CD14-positive monocyte (primary cell): ENCODE results near the gene DYNLL1. TPM values are rescaled to one million over a fixed set of nuclear protein-coding genes. Genes with fewer than 3 reads are reported as not detected.
A peak's percentile ranks its signal among the peaks of the same experiment; 100 is the strongest.

Source experiments
- DNase-seq, 3 donors: peaks; one replicate each; pipeline ENCODE4 v3.0.0-alpha.2; 2011 to 2022
- H2AFZ ChIP-seq: 2 replicates; pipeline ENCODE4 v1.6.0; 2012; ENCODE audit warnings: mild to moderate bottlenecking, low read depth, low read length, inconsistent platforms; ENCODE audit not compliant: insufficient read depth, poor library complexity, severe bottlenecking
- H3K27ac ChIP-seq, 2 donors: 1 replicate in 1 of 2; 2 replicates in 1 of 2; pipeline ENCODE4 v1.5.1; 2012 to 2013; ENCODE audit warnings: low read length in 2 of 2, control low read depth in 1 of 2, inconsistent platforms in 1 of 2, low read depth in 1 of 2, mild to moderate bottlenecking in 1 of 2
- H3K27me3 ChIP-seq, 2 donors: one replicate each; pipeline versions ENCODE4 v1.6.0 to v1.6.1; 2011 to 2013; ENCODE audit warnings: low read length in 2 of 2; ENCODE audit not compliant: control insufficient read depth in 2 of 2, insufficient read depth in 2 of 2
- H3K36me3 ChIP-seq, 2 donors: replicated peaks in 1 of 2; 1 replicate in 1 of 2; 2 replicates in 1 of 2; pipeline versions ENCODE4 v1.5.1 to v1.6.1; 2012 to 2013; ENCODE audit warnings: low read length in 2 of 2, control low read depth in 1 of 2, inconsistent platforms in 1 of 2, mild to moderate bottlenecking in 1 of 2; ENCODE audit not compliant: insufficient read depth in 2 of 2, control insufficient read depth in 1 of 2
- H3K4me1 ChIP-seq, 2 donors: 1 replicate in 1 of 2; 2 replicates in 1 of 2; pipeline versions ENCODE4 v1.5.1 to v1.6.1; 2012 to 2013; ENCODE audit warnings: low read length in 2 of 2, control low read depth in 1 of 2, inconsistent platforms in 1 of 2, mild to moderate bottlenecking in 1 of 2, moderate library complexity in 1 of 2; ENCODE audit not compliant: insufficient read depth in 2 of 2, control insufficient read depth in 1 of 2
- H3K4me2 ChIP-seq: replicated peaks from 2 replicates; pipeline ENCODE3; 2012; ENCODE audit warnings: low read length, moderate library complexity, mild to moderate bottlenecking; ENCODE audit not compliant: poor library complexity, severe bottlenecking; ENCODE audit errors: extremely low read depth
- H3K4me3 ChIP-seq, 3 experiments: fragments of 200-600 bp in 1 of 3; sonication (generic) in 1 of 3; replicated peaks in 1 of 3; 1 replicate in 2 of 3; 2 replicates in 1 of 3; pipeline ENCODE4 v1.5.1; 2011 to 2013; ENCODE audit warnings: low read length in 3 of 3, mild to moderate bottlenecking in 3 of 3, control low read depth in 2 of 3, low read depth in 2 of 3, inconsistent platforms in 1 of 3, moderate library complexity in 1 of 3
- H3K79me2 ChIP-seq: 2 replicates; pipeline ENCODE4 v1.6.0; 2012; ENCODE audit warnings: mild to moderate bottlenecking, control low read depth, inconsistent platforms, low read length, moderate library complexity; ENCODE audit not compliant: insufficient read depth
- H3K9ac ChIP-seq: 2 replicates; pipeline ENCODE4 v1.6.0; 2017; ENCODE audit warnings: low read length, mild to moderate bottlenecking; ENCODE audit not compliant: insufficient read depth, poor library complexity, severe bottlenecking
- H3K9me3 ChIP-seq, 2 donors: replicated peaks in 1 of 2; 1 replicate in 1 of 2; 2 replicates in 1 of 2; pipeline versions ENCODE4 v1.5.1 to v1.6.1; 2012 to 2013; ENCODE audit warnings: low read length in 2 of 2, control low read depth in 1 of 2; ENCODE audit not compliant: control insufficient read depth in 1 of 2, insufficient read depth in 1 of 2
- H4K20me1 ChIP-seq: 2 replicates; pipeline ENCODE4 v1.6.0; 2012; ENCODE audit warnings: mild to moderate bottlenecking, low read length, control low read depth, moderate library complexity; ENCODE audit not compliant: insufficient read depth
- H3K27ac Mint-ChIP-seq, 7 donors: one replicate each; pipeline ENCODE4 v1.8.0; 2020; ENCODE audit warnings: mild to moderate bottlenecking in 7 of 7, mixed read lengths in 7 of 7, moderate library complexity in 6 of 7, inconsistent platforms in 2 of 7
- H3K27me3 Mint-ChIP-seq, 3 donors: one replicate each; pipeline ENCODE4 v1.8.0; 2021 to 2022; ENCODE audit warnings: low read depth in 3 of 3, mild to moderate bottlenecking in 3 of 3, mixed read lengths in 3 of 3, moderate library complexity in 3 of 3, inconsistent platforms in 1 of 3
- H3K36me3 Mint-ChIP-seq, 2 donors: one replicate each; pipeline ENCODE4 v1.8.0; 2020; ENCODE audit warnings: mixed read lengths in 2 of 2, inconsistent platforms in 1 of 2, mild to moderate bottlenecking in 1 of 2
- H3K4me1 Mint-ChIP-seq: one replicate; pipeline ENCODE4 v1.8.0; 2020; ENCODE audit warnings: mild to moderate bottlenecking, mixed read lengths
- H3K4me3 Mint-ChIP-seq, 2 donors: one replicate each; pipeline ENCODE4 v1.8.0; 2020; ENCODE audit warnings: mild to moderate bottlenecking in 2 of 2, mixed read lengths in 2 of 2, moderate library complexity in 1 of 2
- H3K9me3 Mint-ChIP-seq, 7 donors: one replicate each; pipeline ENCODE4 v1.8.0; 2020 to 2022; ENCODE audit warnings: mixed read lengths in 7 of 7, mild to moderate bottlenecking in 6 of 7, moderate library complexity in 6 of 7, inconsistent platforms in 2 of 7
- CTCF ChIP-seq: fragments of 200-600 bp; IDR thresholded peaks from one replicate; pipeline ENCODE4 v1.8.0; 2022; ENCODE audit warnings: antibody characterized with exemption, mild to moderate bottlenecking
- WGBS: methylation state at CpG from one replicate; pipeline ENCODE4 v1.1.5; 2013; ENCODE audit warnings: missing lambda C conversion rate; ENCODE audit not compliant: insufficient coverage; 5-methylcytosine and 5-hydroxymethylcytosine counted together
- intact Hi-C, 2 donors: fragments of 100-400 bp; cut with micrococcal nuclease; formaldehyde crosslinking; loops; one replicate each; pipeline versions ENCODE4 v1.15.0 to v1.15.1; 2023
- polyA plus RNA-seq, 3 donors: library from polyadenylated mRNA; depleted of rRNA in 1 of 3; unstranded in 2 of 3; stranded (reverse) in 1 of 3; fragments of 300-500 nt in 2 of 3; fragments of >200 nt in 1 of 3; fragmentation: Illumina TruSeq in 2 of 3; gene quantifications; 1 replicate in 2 of 3; 2 replicates in 1 of 3; pipeline ENCODE4 v1.2.3, GENCODE V29; 2012 to 2021

Gene DYNLL1
- polyA plus RNA-seq, 3 donors = 184 to 504 (median 486) TPM

- WGBS = 100% methylated on average over 7 of the region's 9 CpGs
- no peak for DNase-seq
- Histone ChIP-seq H3K36me3 (peaks cover 18 to 36% of the 10 kb centered on the region in 2 donors), H3K27ac (no peak overlapping the region), H3K79me2 (no peaks in the 10 kb centered on the region), H4K20me1 (no peaks in the 10 kb centered on the region), H3K9ac (no peak overlapping the region), H3K27me3 (no peaks in the 10 kb centered on the region), H3K9me3 (no peaks in the 10 kb centered on the region), H3K4me2 (no peak overlapping the region), H3K4me1 (no peaks in the 10 kb centered on the region), H2AFZ (no peak overlapping the region), H3K4me3 (no peak overlapping the region)
- no peaks in the 10 kb centered on the region for H3K4me1 Mint-ChIP-seq
- peaks cover 11 to 44% of the 10 kb centered on the region in 2 donors for H3K36me3 Mint-ChIP-seq
- no peaks in the 10 kb centered on the region for H3K9me3 Mint-ChIP-seq
- no peak overlapping the region for H3K27ac Mint-ChIP-seq
- H3K4me3 Mint-ChIP-seq = no peak overlapping the region
- H3K27me3 Mint-ChIP-seq = no peaks in the 10 kb centered on the region
- intact Hi-C loops = no loop called here
- no peak for TF ChIP-seq CTCF
Measured at GRCh38 chr12:120522568-120522967, 26.7 kb downstream of the DYNLL1 start.

GRCh38 chr12:120528861-120529525 is 33.1 kb downstream of the DYNLL1 start, which contains the start of gene COQ5:
Gene COQ5, minus strand, starts transcription at chr12:120529158. Its CDS starts 17 bp downstream, at chr12:120529141.
- peaks cover 18 to 19% of the 10 kb centered on the region in 2 donors for H3K4me1 ChIP-seq

More at GRCh38 chr12:120528861-120529525, 33.1 kb downstream of the DYNLL1 start, which contains the start of gene COQ5:
- intact Hi-C loops = no loop called here
- Mint-ChIP-seq H3K9me3 (no peaks in the 10 kb centered on the region), H3K4me1 (peaks cover 13% of the 10 kb centered on the region), H3K27ac (peak within 1 kb of the TSS; percentile 97 to 99 (median 98)), H3K27me3 (no peaks in the 10 kb centered on the region), H3K36me3 (peaks cover 0 to 4% of the 10 kb centered on the region in 2 donors), H3K4me3 (peak within 1 kb of the TSS; percentile 97 to 99)
- H3K4me2 ChIP-seq = peak within 1 kb of the TSS; percentile 93
- peak; percentile 69 to 76 (median 73) for DNase-seq
- peak within 1 kb of the TSS; percentile 77 to 94 for H3K27ac ChIP-seq
- 0% methylated on average over 31 of the region's 38 CpGs for WGBS
- no peaks in the 10 kb centered on the region for H3K27me3 ChIP-seq
- TF ChIP-seq CTCF = no peak
- H3K36me3 ChIP-seq = peaks cover 0 to under 1% of the 10 kb centered on the region in 2 donors
- peaks cover 8% of the 10 kb centered on the region for H3K79me2 ChIP-seq
- H4K20me1 ChIP-seq = no peaks in the 10 kb centered on the region
- H3K9ac ChIP-seq = peak within 1 kb of the TSS; percentile 73
- H3K9me3 ChIP-seq = no peaks in the 10 kb centered on the region
- H2AFZ ChIP-seq = peak within 1 kb of the TSS; percentile 89
- H3K4me3 ChIP-seq = peak within 1 kb of the TSS; percentile 89 to 99 (median 93)
